Activated T-cell treated with anti-CD3 and anti-CD28 coated beads, Interleukin-2, amount 50 U/mL, for 72 hours (primary cell): Measurements from ENCODE around the gene DTNB. TPM values are rescaled to one million over a fixed set of nuclear protein-coding genes. Genes with fewer than 3 reads are reported as not detected.
"Not testable (repeated sequence)": the region's sequence is repeated elsewhere in the genome, so short reads cannot be mapped to it uniquely, and the experiment has no call there.

Source experiments
- ATAC-seq, 2 donors: fragments of 150-1000 bp; cut with Tn5 transposase; replicated peaks in 1 of 2; 2 replicates each; pipeline ENCODE4 v1.10.0; 2021; ENCODE audit warnings: moderate library complexity in 2 of 2, mild to moderate bottlenecking in 1 of 2
- DNase-seq, 2 donors: peaks; one replicate each; pipeline ENCODE4 v3.0.0; 2021 to 2022; ENCODE audit warnings: mixed read lengths in 1 of 2
- H3K27ac Mint-ChIP-seq: one replicate; pipeline ENCODE4 v1.8.0; 2022; ENCODE audit warnings: mild to moderate bottlenecking, moderate library complexity, mixed read lengths
- H3K27me3 Mint-ChIP-seq: one replicate; pipeline ENCODE4 v1.8.0; 2022; ENCODE audit warnings: low read depth, mixed read lengths
- H3K36me3 Mint-ChIP-seq, 2 donors: one replicate each; pipeline ENCODE4 v1.8.0; 2022; ENCODE audit warnings: mixed read lengths in 2 of 2, mild to moderate bottlenecking in 1 of 2; ENCODE audit not compliant: insufficient read depth in 2 of 2
- H3K4me1 Mint-ChIP-seq: one replicate; pipeline ENCODE4 v1.8.0; 2022; ENCODE audit warnings: low read depth, mixed read lengths
- H3K4me3 Mint-ChIP-seq, 2 donors: one replicate each; pipeline ENCODE4 v1.8.0; 2022; ENCODE audit warnings: mild to moderate bottlenecking in 2 of 2, mixed read lengths in 2 of 2, moderate library complexity in 2 of 2
- H3K9me3 Mint-ChIP-seq, 2 donors: one replicate each; pipeline ENCODE4 v1.8.0; 2022; ENCODE audit warnings: mixed read lengths in 2 of 2
- total RNA-seq, 2 donors: library from RNA; stranded (reverse); gene quantifications; one replicate each; pipeline ENCODE4 v1.2.3, GENCODE V29; 2022

DTNB gene
- total RNA-seq, 2 donors from 2014 or later: 29.7 to 31.2 TPM

DNA sequence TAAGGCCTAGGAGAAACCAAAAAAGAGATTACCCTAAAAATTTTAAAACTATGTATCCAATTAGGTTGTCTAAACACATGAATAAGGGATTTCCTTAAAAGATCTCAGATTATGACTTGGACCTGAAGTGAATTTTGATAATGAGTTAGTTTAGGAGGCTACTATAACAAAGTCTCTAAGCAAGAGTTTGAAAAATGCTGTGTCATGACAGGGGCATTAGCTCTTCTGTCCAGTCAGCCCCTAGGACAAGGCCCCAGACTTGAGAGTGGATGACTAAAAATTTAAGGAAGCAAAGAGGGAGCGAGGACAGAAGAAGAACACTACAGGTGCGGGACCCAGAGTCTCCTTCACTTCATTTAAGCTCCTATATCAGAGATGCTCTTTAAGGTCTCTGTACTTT, 135.9 kb downstream of the DTNB start:
- no peaks in the 10 kb centered on the region for H3K27me3 Mint-ChIP-seq
- ATAC-seq (no peak), DNase-seq (no peak)
- H3K4me1 Mint-ChIP-seq: no peaks in the 10 kb centered on the region
- no peak overlapping the region for H3K4me3 Mint-ChIP-seq
- no peaks in the 10 kb centered on the region for H3K9me3 Mint-ChIP-seq
- no peak overlapping the region for H3K27ac Mint-ChIP-seq
- H3K36me3 Mint-ChIP-seq: no peaks in the 10 kb centered on the region

- ATAC-seq, H3K27me3 Mint-ChIP-seq, DNase-seq, H3K4me3 Mint-ChIP-seq, H3K4me1 Mint-ChIP-seq, H3K27ac Mint-ChIP-seq, H3K9me3 Mint-ChIP-seq, H3K36me3 Mint-ChIP-seq: not testable (repeated sequence)
These were observed 137.7 kb downstream of the DTNB start for GRCh38 chr2:25535411-25536289.

DNA sequence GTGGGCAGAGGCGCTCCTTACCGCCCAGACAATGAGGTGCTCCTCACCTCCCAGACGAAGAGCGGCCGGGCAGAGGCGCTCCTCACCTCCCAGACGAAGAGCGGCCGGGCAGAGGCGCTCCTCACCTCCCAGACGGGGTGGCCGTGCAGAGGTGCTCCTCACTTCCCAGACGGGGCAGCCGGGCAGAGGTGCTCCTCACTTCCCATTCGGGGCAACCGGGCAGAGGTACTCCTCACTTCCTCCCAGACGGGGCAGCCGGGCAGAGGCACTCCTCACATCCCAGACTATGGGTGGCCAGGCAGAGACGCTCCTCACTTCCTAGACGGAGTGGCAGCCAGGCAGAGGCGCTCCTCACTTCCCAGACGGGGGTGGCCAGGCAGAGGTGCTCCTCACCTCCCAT, 138.4 kb downstream of the DTNB start:
- H3K9me3 Mint-ChIP-seq, ATAC-seq, H3K27ac Mint-ChIP-seq, DNase-seq, H3K36me3 Mint-ChIP-seq, H3K4me3 Mint-ChIP-seq, H3K4me1 Mint-ChIP-seq, H3K27me3 Mint-ChIP-seq: not testable (repeated sequence)

DNA sequence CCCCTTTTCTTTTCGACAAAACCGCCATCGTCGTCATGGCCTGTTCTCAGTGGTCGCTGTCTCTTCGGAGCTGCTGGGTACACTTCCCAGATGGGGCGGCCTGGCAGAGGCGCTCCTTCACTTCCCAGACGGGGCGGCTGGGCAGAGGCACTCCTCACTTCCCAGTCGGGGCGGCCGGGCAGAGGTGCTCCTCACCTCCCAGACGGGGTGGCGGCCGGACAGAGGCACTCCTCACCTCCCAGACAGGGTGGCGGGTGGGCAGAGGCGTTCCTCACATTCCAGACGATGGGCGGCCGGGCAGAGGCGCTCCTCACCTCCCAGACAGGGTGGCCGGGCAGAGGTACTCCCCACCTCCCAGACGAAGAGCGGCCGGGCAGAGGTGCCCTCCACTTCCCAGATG, 138.9 kb downstream of the DTNB start:
- no peak overlapping the region for H3K27ac Mint-ChIP-seq

GRCh38 chr2:25533771-25534170, 139.6 kb downstream of the DTNB start:
- not testable (repeated sequence) for H3K4me3 Mint-ChIP-seq, H3K36me3 Mint-ChIP-seq, DNase-seq, H3K9me3 Mint-ChIP-seq, H3K4me1 Mint-ChIP-seq, H3K27me3 Mint-ChIP-seq, ATAC-seq, H3K27ac Mint-ChIP-seq

More for the DNA sequence above, 138.9 kb downstream of the DTNB start:
- Mint-ChIP-seq H3K9me3 (no peaks in the 10 kb centered on the region), H3K36me3 (peaks cover 0 to 3% of the 10 kb centered on the region in 2 donors), H3K4me3 (no peak overlapping the region), H3K4me1 (peaks cover 9% of the 10 kb centered on the region), H3K27me3 (no peaks in the 10 kb centered on the region)
- no peak for ATAC-seq
- no peak for DNase-seq

DNA sequence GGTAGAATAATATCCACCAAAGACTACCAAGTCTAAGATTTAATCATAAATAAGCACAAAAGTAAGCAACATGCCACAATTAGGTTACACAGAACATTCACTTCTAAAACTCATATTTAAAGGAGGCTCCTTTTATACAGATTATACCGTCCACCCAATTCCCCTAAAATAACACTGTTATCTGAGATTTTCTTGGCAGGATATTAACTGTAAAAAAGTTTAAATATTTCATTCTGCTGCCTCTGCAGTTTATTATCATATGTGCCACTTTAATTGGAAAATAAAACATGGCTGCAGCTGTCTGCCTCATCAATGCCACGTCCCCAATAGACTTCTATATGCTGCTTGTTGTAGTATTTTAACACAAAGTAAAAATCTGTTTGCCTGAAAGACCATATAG, 140.9 kb downstream of the DTNB start:
- H3K4me3 Mint-ChIP-seq: no peak overlapping the region
- H3K27ac Mint-ChIP-seq: no peak overlapping the region
- ATAC-seq (no peak), DNase-seq (no peak)
- H3K27me3 Mint-ChIP-seq: no peaks in the 10 kb centered on the region
- H3K4me1 Mint-ChIP-seq: peaks cover 9% of the 10 kb centered on the region
- peaks cover 0 to 4% of the 10 kb centered on the region in 2 donors for H3K36me3 Mint-ChIP-seq
- H3K9me3 Mint-ChIP-seq: no peaks in the 10 kb centered on the region

GRCh38 chr2:25529034-25529433, 144.3 kb downstream of the DTNB start:
- Mint-ChIP-seq H3K9me3 (no peaks in the 10 kb centered on the region), H3K27me3 (no peaks in the 10 kb centered on the region), H3K4me1 (peaks cover 9% of the 10 kb centered on the region), H3K27ac (peak overlapping the region; percentile 2), H3K4me3 (no peak overlapping the region), H3K36me3 (peaks cover 0 to 4% of the 10 kb centered on the region in 2 donors)
- ATAC-seq (no peak), DNase-seq (no peak)

DNA sequence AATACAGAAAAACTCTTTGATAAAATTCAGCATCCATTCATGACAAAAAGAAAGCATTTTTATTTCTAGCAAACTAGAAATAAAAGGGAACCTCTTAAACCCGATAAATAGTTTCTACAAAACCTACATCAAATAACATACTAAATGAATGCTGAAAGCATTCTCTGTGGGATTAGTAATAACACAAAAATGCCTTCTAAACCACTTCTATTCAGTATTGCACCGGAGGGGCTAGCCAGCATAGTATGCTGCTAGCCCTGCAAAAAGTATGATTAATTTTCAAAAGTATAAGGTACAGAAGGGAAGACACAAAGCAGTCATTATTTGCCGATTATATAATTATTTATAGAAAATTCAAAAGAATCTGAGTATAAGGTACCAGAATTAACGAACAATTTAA, 145.2 kb downstream of the DTNB start:
- ATAC-seq: no peak
- Mint-ChIP-seq H3K4me3 (no peak overlapping the region), H3K27ac (no peak overlapping the region), H3K36me3 (peaks cover 0 to 4% of the 10 kb centered on the region in 2 donors), H3K27me3 (no peaks in the 10 kb centered on the region), H3K9me3 (no peaks in the 10 kb centered on the region), H3K4me1 (peaks cover 9% of the 10 kb centered on the region)
- no peak for DNase-seq

DNA sequence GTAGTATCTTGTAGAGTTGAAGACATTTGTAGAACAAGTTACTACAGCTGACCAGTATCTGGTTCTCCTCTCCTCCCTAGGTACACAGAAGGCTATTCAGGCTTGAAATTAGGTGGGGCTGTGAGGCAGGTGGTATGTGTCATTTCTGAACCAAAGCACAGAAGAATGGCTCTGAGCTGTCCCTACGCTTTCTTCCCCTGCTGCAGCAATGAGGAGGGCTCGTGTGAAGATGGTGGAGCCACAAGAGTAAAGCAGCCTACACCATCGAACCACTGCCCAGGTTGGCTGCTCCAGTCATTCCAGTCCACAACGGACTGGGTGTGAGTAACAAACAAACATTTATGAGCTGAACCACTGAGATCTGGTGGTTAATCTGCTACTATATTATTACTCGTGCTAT, 148.9 kb downstream of the DTNB start:
- Mint-ChIP-seq H3K9me3 (no peaks in the 10 kb centered on the region), H3K27me3 (no peaks in the 10 kb centered on the region), H3K4me3 (no peak overlapping the region), H3K4me1 (peaks cover 10% of the 10 kb centered on the region), H3K36me3 (peaks cover 0 to 1% of the 10 kb centered on the region in 2 donors), H3K27ac (no peak overlapping the region)
- DNase-seq (no peak), ATAC-seq (peak; percentile 39 to 41)

GRCh38 chr2:25523060-25523459, 150.3 kb downstream of the DTNB start:
- Mint-ChIP-seq H3K27me3 (no peaks in the 10 kb centered on the region), H3K4me3 (peak overlapping the region in 1 of 2 donors; percentile 32), H3K36me3 (no peaks in the 10 kb centered on the region), H3K9me3 (no peaks in the 10 kb centered on the region), H3K4me1 (peaks cover 10% of the 10 kb centered on the region), H3K27ac (no peak overlapping the region)
- DNase-seq: no peak
- no peak for ATAC-seq

GRCh38 chr2:25521665-25522387, 151.6 kb downstream of the DTNB start:
- Mint-ChIP-seq H3K27me3 (no peaks in the 10 kb centered on the region), H3K9me3 (no peaks in the 10 kb centered on the region), H3K4me1 (peaks cover 10% of the 10 kb centered on the region), H3K4me3 (peak overlapping the region; percentile 27 to 68), H3K36me3 (no peaks in the 10 kb centered on the region), H3K27ac (peak overlapping the region; percentile 86)
- peak; percentile 95 to 97 for ATAC-seq
- peak; percentile 48 to 61 for DNase-seq

GRCh38 chr2:25521126-25521525, 152.3 kb downstream of the DTNB start:
- no peaks in the 10 kb centered on the region for H3K27me3 Mint-ChIP-seq
- H3K27ac Mint-ChIP-seq: no peak overlapping the region
- DNase-seq (no peak), ATAC-seq (no peak)
- H3K36me3 Mint-ChIP-seq: no peaks in the 10 kb centered on the region
- H3K9me3 Mint-ChIP-seq: no peaks in the 10 kb centered on the region
- peaks cover 10% of the 10 kb centered on the region for H3K4me1 Mint-ChIP-seq
- no peak overlapping the region for H3K4me3 Mint-ChIP-seq

GRCh38 chr2:25517701-25518100, 155.7 kb downstream of the DTNB start:
- no peak for DNase-seq
- H3K9me3 Mint-ChIP-seq: no peaks in the 10 kb centered on the region
- no peaks in the 10 kb centered on the region for H3K27me3 Mint-ChIP-seq
- no peak overlapping the region for H3K27ac Mint-ChIP-seq
- peaks cover 25% of the 10 kb centered on the region for H3K4me1 Mint-ChIP-seq
- no peak for ATAC-seq
- no peak overlapping the region for H3K4me3 Mint-ChIP-seq
- H3K36me3 Mint-ChIP-seq: no peaks in the 10 kb centered on the region
